ENCODE results near the gene KRI1.

The KRI1 gene

DNA sequence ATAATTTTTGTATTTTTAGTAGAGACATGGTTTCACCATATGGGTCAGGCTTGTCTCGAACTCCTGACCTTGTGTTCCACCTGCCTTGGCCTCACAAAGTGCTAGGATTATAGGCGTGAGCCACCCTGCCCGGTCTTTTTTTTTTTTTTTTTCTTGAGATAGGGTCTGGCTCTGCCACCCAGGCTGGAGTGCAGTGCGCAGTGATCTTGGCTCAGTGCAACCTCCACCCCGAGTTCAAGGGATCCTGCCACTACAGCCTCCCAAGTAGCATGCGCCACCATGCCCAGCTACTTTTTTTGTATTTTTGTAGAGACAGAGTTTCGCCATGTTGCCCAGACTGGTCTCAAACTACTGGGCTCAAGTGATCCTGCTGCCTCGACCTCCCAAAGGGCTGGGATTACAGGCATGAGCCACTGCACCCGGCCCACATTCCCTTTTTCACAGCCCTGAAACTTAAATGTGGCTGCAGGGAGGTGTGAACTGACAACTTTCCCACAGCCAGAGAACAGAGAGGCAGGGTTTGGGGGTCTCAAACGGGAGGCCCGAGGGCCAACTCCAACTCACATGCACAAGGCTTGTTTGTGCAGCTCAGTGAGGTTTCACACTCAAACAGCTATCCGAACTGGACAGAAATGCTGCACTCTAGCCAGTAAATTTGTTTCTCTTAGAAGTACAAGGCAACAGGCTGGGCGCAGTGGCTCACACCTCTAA lies 44.2 kb downstream of the KRI1 start:
- no peak overlapping the region for H3K9ac ChIP-seq (ENCODE audit: low read length in 5 of 5)
- peaks cover 17 to 37% (median 18%) of the 10 kb centered on the region in 5 donors for H3K27me3 ChIP-seq (ENCODE audit: control insufficient read depth in 5 of 5, insufficient read depth in 4 of 5, low read length in 5 of 5)
- H3K36me3 ChIP-seq (ENCODE audit: control insufficient read depth in 5 of 5, insufficient read depth in 5 of 5, low read length in 5 of 5) = no peaks in the 10 kb centered on the region
- H3K4me3 ChIP-seq (ENCODE audit: low read depth in 1 of 5, low read length in 5 of 5) = no peak overlapping the region
- no peak overlapping the region for H3K27ac ChIP-seq (ENCODE audit: low read depth, low read length)
- no peaks in the 10 kb centered on the region for H3K9me3 ChIP-seq (ENCODE audit: control insufficient read depth in 5 of 5, low read length in 5 of 5)
- peaks cover 0 to 22% (median 20%) of the 10 kb centered on the region in 5 donors for H3K4me1 ChIP-seq (ENCODE audit: control insufficient read depth in 5 of 5, insufficient read depth in 5 of 5, low read length in 5 of 5)

- H3K27me3 ChIP-seq (ENCODE audit: control insufficient read depth in 5 of 5, insufficient read depth in 4 of 5, low read length in 5 of 5) = peaks cover 17 to 43% (median 25%) of the 10 kb centered on the region in 5 donors
- no peaks in the 10 kb centered on the region for H3K36me3 ChIP-seq (ENCODE audit: control insufficient read depth in 5 of 5, insufficient read depth in 5 of 5, low read length in 5 of 5)
- peaks cover 0 to 22% (median 20%) of the 10 kb centered on the region in 5 donors for H3K4me1 ChIP-seq (ENCODE audit: control insufficient read depth in 5 of 5, insufficient read depth in 5 of 5, low read length in 5 of 5)
These were observed 45.0 kb downstream of the KRI1 start for GRCh38 chr19:10520652-10521318.

GRCh38 chr19:10519421-10519820 lies 46.4 kb downstream of the KRI1 start:
- no peaks in the 10 kb centered on the region for H3K36me3 ChIP-seq (ENCODE audit: control insufficient read depth in 5 of 5, insufficient read depth in 5 of 5, low read length in 5 of 5)
- no peaks in the 10 kb centered on the region for H3K9me3 ChIP-seq (ENCODE audit: control insufficient read depth in 5 of 5, low read length in 5 of 5)
- H3K4me3 ChIP-seq (ENCODE audit: low read depth in 1 of 5, low read length in 5 of 5) = no peak overlapping the region
- peaks cover 23 to 57% (median 37%) of the 10 kb centered on the region in 5 donors for H3K27me3 ChIP-seq (ENCODE audit: control insufficient read depth in 5 of 5, insufficient read depth in 4 of 5, low read length in 5 of 5)
- H3K4me1 ChIP-seq (ENCODE audit: control insufficient read depth in 5 of 5, insufficient read depth in 5 of 5, low read length in 5 of 5) = peaks cover 0 to 24% (median 20%) of the 10 kb centered on the region in 5 donors
- no peak overlapping the region for H3K9ac ChIP-seq (ENCODE audit: low read length in 5 of 5)
- H3K27ac ChIP-seq (ENCODE audit: low read depth, low read length) = no peak overlapping the region

More at GRCh38 chr19:10520652-10521318, 45.0 kb downstream of the KRI1 start:
- no peak overlapping the region for H3K27ac ChIP-seq (ENCODE audit: low read depth, low read length)
- no peak overlapping the region for H3K9ac ChIP-seq (ENCODE audit: low read length in 5 of 5)
- H3K9me3 ChIP-seq (ENCODE audit: control insufficient read depth in 5 of 5, low read length in 5 of 5) = no peaks in the 10 kb centered on the region
- no peak overlapping the region for H3K4me3 ChIP-seq (ENCODE audit: low read depth in 1 of 5, low read length in 5 of 5)

DNA sequence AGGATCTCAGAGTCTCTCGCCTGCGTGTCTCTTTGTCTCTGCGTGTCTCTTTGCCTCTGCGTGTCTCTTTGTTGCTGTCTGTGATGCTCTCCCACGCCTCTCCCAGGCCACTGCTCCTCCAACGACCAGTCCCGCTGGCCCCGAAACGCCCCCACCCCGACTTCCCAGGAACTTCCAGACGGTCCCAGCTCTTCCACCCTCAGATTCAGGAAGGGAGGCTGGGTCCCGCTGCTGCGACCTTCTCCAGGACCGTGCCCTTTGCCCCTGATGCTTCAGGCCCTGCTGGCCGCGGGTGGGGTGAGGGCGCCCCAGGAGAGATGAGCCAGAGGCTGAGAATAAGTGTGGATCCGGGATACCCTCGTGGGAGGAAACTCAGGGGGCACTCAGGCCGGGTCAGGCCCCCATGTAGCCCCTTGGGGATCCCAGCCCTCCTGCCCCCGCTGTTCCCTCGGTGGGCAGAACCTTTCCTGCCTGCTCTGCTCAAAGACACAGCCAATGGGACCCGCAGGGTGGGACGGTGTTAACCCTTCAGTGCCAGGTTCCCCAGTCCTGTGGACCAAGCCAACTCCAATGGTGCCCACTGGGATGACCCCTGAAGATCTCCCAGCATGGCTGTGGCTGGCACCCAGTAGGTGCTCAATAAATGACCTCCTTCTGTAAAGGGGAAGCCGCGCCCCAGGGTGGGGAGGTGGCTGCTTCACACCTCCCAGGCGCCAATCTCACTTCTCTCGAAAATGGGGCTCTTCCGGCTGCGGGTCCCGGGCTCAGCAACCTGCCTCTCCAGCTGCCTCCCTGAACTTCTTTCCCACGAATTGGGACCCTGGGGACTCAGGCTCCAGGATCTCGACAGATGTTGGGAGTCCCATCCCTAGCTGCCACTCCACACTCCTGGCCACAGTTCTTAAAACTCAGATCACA lies 47.1 kb downstream of the KRI1 start:
- H3K4me3 ChIP-seq (ENCODE audit: low read depth in 1 of 5, low read length in 5 of 5) = peak overlapping the region in 1 of 5 donors; percentile 44
- H3K4me1 ChIP-seq (ENCODE audit: control insufficient read depth in 5 of 5, insufficient read depth in 5 of 5, low read length in 5 of 5) = peaks cover 0 to 31% (median 20%) of the 10 kb centered on the region in 5 donors
- H3K36me3 ChIP-seq (ENCODE audit: control insufficient read depth in 5 of 5, insufficient read depth in 5 of 5, low read length in 5 of 5) = no peaks in the 10 kb centered on the region
- H3K9ac ChIP-seq (ENCODE audit: low read length in 5 of 5) = peak overlapping the region in 1 of 5 donors; percentile 37
- H3K27ac ChIP-seq (ENCODE audit: low read depth, low read length) = no peak overlapping the region
- no peaks in the 10 kb centered on the region for H3K9me3 ChIP-seq (ENCODE audit: control insufficient read depth in 5 of 5, low read length in 5 of 5)
- H3K27me3 ChIP-seq (ENCODE audit: control insufficient read depth in 5 of 5, insufficient read depth in 4 of 5, low read length in 5 of 5) = peaks cover 30 to 62% (median 44%) of the 10 kb centered on the region in 5 donors

DNA sequence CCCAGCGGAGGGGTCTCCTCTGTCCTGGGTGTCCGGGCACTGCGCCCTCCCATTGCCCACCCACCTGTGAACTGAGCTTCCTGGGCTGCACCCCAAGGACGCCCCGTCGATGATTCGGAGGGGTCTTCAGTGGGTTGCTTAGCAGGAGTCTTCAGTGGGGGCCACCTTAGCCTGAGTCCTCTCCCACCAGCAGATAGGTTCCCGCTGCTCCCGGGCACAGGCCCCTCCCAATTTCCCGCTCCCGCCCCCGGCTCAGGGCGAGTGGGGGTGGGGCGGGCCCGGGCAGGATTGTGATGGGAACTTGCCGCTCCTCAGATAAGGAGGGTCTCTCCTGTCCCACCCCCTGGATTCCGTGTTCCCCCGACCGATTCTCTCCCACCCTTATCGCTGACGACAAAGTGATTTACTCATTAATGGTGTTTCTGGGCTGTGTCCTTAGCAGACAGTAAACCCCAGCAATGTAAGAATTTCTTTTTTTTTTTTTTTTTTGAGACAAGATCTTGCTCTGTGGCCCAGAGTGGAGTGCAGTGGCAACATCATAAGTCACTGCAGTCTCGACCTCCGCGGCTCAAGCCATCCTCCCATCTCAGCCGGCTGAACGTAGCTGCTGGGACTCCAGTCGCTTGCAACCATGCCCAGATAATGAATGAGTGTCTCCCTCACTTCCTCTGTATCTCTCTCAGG lies 47.9 kb downstream of the KRI1 start:
- Histone ChIP-seq H3K27ac (ENCODE audit: low read depth, low read length) (no peak overlapping the region), H3K9ac (ENCODE audit: low read length in 5 of 5) (peak overlapping the region in 2 of 5 donors; percentile 30 to 37), H3K4me3 (ENCODE audit: low read depth in 1 of 5, low read length in 5 of 5) (peak overlapping the region in 4 of 5 donors; percentile 35 to 56 (median 42)), H3K36me3 (ENCODE audit: control insufficient read depth in 5 of 5, insufficient read depth in 5 of 5, low read length in 5 of 5) (no peaks in the 10 kb centered on the region), H3K9me3 (ENCODE audit: control insufficient read depth in 5 of 5, low read length in 5 of 5) (no peaks in the 10 kb centered on the region), H3K27me3 (ENCODE audit: control insufficient read depth in 5 of 5, insufficient read depth in 4 of 5, low read length in 5 of 5) (peaks cover 36 to 70% (median 51%) of the 10 kb centered on the region in 5 donors), H3K4me1 (ENCODE audit: control insufficient read depth in 5 of 5, insufficient read depth in 5 of 5, low read length in 5 of 5) (peaks cover 0 to 31% (median 20%) of the 10 kb centered on the region in 5 donors)

- H3K4me3 ChIP-seq (ENCODE audit: low read depth in 1 of 5, low read length in 5 of 5) = peak within 1 kb of the TSS in 4 of 5 donors; percentile 35 to 56 (median 42)
- H3K4me1 ChIP-seq (ENCODE audit: control insufficient read depth in 5 of 5, insufficient read depth in 5 of 5, low read length in 5 of 5) = peaks cover 0 to 31% (median 20%) of the 10 kb centered on the region in 5 donors
- no peak within 1 kb of the TSS for H3K27ac ChIP-seq (ENCODE audit: low read depth, low read length)
- no peaks in the 10 kb centered on the region for H3K9me3 ChIP-seq (ENCODE audit: control insufficient read depth in 5 of 5, low read length in 5 of 5)
- H3K27me3 ChIP-seq (ENCODE audit: control insufficient read depth in 5 of 5, insufficient read depth in 4 of 5, low read length in 5 of 5) = peaks cover 36 to 71% (median 51%) of the 10 kb centered on the region in 5 donors
- no peaks in the 10 kb centered on the region for H3K36me3 ChIP-seq (ENCODE audit: control insufficient read depth in 5 of 5, insufficient read depth in 5 of 5, low read length in 5 of 5)
- peak within 1 kb of the TSS in 2 of 5 donors; percentile 30 to 37 for H3K9ac ChIP-seq (ENCODE audit: low read length in 5 of 5)
These were observed 48.5 kb downstream of the KRI1 start, which contains the start of gene S1PR5 for GRCh38 chr19:10517361-10517759. Gene S1PR5, minus strand, starts transcription at chr19:10517447. Its CDS starts 2,436 bp downstream, at chr19:10515011.

DNA sequence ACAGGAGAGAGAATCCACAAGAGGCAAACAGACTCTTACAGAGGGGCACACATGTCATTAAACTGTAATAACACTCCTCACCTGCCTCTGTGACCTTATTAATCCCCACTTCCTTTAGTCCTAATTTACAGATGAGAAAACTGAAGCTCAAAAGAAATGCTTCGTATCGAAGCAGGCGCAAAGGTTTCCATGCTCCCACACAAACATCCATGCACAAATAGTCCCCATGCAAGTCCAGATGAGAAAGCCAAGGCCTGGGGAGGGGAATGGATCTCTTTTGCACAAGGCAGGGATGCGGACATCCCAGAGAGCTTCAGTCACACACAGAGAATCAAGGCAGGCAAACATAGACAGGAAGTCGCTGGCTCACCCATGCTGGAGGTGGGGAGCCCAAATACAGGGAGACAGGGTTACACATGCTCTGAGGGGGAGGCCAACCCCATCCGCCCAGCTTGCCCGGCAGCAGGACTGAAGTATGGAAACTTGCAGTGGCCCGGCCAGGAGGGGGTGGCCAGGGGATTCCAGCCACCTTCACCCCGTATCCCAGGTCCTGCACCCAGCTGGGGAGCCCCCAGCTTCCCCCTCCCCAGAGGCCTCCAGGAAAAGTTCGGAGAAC lies 49.0 kb downstream of the KRI1 start:
- no peak overlapping the region for H3K9ac ChIP-seq (ENCODE audit: low read length in 5 of 5)
- no peak overlapping the region for H3K27ac ChIP-seq (ENCODE audit: low read depth, low read length)
- no peaks in the 10 kb centered on the region for H3K9me3 ChIP-seq (ENCODE audit: control insufficient read depth in 5 of 5, low read length in 5 of 5)
- H3K27me3 ChIP-seq (ENCODE audit: control insufficient read depth in 5 of 5, insufficient read depth in 4 of 5, low read length in 5 of 5) = peaks cover 36 to 71% (median 51%) of the 10 kb centered on the region in 5 donors
- H3K4me1 ChIP-seq (ENCODE audit: control insufficient read depth in 5 of 5, insufficient read depth in 5 of 5, low read length in 5 of 5) = peaks cover 0 to 31% (median 20%) of the 10 kb centered on the region in 5 donors
- no peaks in the 10 kb centered on the region for H3K36me3 ChIP-seq (ENCODE audit: control insufficient read depth in 5 of 5, insufficient read depth in 5 of 5, low read length in 5 of 5)
- H3K4me3 ChIP-seq (ENCODE audit: low read depth in 1 of 5, low read length in 5 of 5) = peak overlapping the region in 2 of 5 donors; percentile 44 to 56

GRCh38 chr19:10516064-10516385 lies 49.8 kb downstream of the KRI1 start:
- Histone ChIP-seq H3K4me3 (ENCODE audit: low read depth in 1 of 5, low read length in 5 of 5) (no peak overlapping the region), H3K27ac (ENCODE audit: low read depth, low read length) (no peak overlapping the region), H3K9ac (ENCODE audit: low read length in 5 of 5) (no peak overlapping the region), H3K27me3 (ENCODE audit: control insufficient read depth in 5 of 5, insufficient read depth in 4 of 5, low read length in 5 of 5) (peaks cover 36 to 71% (median 51%) of the 10 kb centered on the region in 5 donors), H3K9me3 (ENCODE audit: control insufficient read depth in 5 of 5, low read length in 5 of 5) (no peaks in the 10 kb centered on the region), H3K4me1 (ENCODE audit: control insufficient read depth in 5 of 5, insufficient read depth in 5 of 5, low read length in 5 of 5) (peaks cover 0 to 31% (median 20%) of the 10 kb centered on the region in 5 donors), H3K36me3 (ENCODE audit: control insufficient read depth in 5 of 5, insufficient read depth in 5 of 5, low read length in 5 of 5) (no peaks in the 10 kb centered on the region)
